Measurements from ENCODE around the gene AK1. TPM values are rescaled to one million over a fixed set of nuclear protein-coding genes. Genes with fewer than 3 reads are reported as not detected.

The AK1 gene
- total and polyA plus RNA-seq, 10 of the 15 experiments (the other 5 are each of a cell fraction or from before 2014, with no cell fraction given) = 0.23 to 3.1 (median 1.8) TPM

DNA sequence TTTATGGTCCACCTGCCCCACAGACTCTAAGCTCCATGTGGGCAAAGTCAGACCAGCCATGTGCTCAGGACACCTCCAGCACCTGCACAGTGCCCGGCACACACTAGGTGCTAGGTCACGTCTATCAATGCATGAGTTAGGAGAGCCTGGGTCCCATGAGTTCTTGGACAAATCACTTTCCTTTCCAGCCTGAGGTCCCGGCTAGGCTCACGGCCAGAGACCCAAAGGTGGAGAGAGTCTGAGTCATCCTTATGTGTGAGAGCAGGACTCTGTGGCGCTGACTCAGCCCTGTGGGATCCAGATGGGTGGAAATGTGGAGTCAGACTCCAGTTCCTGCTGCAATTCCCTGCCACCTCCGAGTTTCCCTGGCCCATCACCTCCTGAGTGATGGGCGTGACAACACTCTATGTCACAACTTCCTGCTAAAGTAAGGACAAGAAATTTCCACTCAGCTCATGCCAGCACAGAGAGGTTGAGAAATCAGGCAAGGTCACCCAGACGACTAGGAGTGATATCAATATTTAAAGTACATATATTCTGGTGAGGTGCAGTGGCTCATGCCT is 41.9 kb upstream of the AK1 start:
- POLR2A ChIA-PET = interaction anchor here (0.6 kb wide), 2 partner anchors 194 to 341 kb away, joined by 4 to 8 read pairs; no protein-coding TSS in a partner anchor
- in situ Hi-C loops (cut with MboI) = loop anchor here (5.0 kb wide), 1 partner anchor 327 kb away; no protein-coding TSS in a partner anchor
- TF ChIP-seq STAT3 (IDR thresholded peaks at IDR 0.05; ENCODE audit: low read depth, low read length) (no peak), POU2F2 (IDR thresholded peaks at IDR 0.05; ENCODE audit: borderline replicate concordance, low read depth, low read length) (no peak), TBL1XR1 (IDR thresholded peaks at IDR 0.05; ENCODE audit: low read depth, low read length) (no peak), FOXM1 (IDR thresholded peaks at IDR 0.05; ENCODE audit: low read depth, low read length) (no peak), TCF12 (IDR thresholded peaks at IDR 0.05; ENCODE audit: low read depth, low read length) (no peak), SMC3 (IDR thresholded peaks at IDR 0.05; ENCODE audit: borderline replicate concordance, low read length) (no peak), RCOR1 (conservative IDR thresholded peaks at IDR 0.05; ENCODE audit: low read depth, low read length) (no peak), POLR2A (IDR thresholded peaks at IDR 0.05; ENCODE audit: low read depth, low read length) (no peak), MEF2A (IDR thresholded peaks at IDR 0.05; ENCODE audit: insufficient read depth, low read depth, low read length) (no peak), HDAC2 (IDR thresholded peaks at IDR 0.05) (no peak), SREBF2 (IDR thresholded peaks at IDR 0.05; ENCODE audit: low read length) (no peak)
- TF ChIP-seq, protein P1, sequence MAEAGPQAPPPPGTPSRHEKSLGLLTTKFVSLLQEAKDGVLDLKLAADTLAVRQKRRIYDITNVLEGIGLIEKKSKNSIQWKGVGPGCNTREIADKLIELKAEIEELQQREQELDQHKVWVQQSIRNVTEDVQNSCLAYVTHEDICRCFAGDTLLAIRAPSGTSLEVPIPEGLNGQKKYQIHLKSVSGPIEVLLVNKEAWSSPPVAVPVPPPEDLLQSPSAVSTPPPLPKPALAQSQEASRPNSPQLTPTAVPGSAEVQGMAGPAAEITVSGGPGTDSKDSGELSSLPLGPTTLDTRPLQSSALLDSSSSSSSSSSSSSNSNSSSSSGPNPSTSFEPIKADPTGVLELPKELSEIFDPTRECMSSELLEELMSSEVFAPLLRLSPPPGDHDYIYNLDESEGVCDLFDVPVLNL (IDR thresholded peaks at IDR 0.05; ENCODE audit: low read depth, low read length) = no peak
- TF ChIP-seq, protein P2, sequence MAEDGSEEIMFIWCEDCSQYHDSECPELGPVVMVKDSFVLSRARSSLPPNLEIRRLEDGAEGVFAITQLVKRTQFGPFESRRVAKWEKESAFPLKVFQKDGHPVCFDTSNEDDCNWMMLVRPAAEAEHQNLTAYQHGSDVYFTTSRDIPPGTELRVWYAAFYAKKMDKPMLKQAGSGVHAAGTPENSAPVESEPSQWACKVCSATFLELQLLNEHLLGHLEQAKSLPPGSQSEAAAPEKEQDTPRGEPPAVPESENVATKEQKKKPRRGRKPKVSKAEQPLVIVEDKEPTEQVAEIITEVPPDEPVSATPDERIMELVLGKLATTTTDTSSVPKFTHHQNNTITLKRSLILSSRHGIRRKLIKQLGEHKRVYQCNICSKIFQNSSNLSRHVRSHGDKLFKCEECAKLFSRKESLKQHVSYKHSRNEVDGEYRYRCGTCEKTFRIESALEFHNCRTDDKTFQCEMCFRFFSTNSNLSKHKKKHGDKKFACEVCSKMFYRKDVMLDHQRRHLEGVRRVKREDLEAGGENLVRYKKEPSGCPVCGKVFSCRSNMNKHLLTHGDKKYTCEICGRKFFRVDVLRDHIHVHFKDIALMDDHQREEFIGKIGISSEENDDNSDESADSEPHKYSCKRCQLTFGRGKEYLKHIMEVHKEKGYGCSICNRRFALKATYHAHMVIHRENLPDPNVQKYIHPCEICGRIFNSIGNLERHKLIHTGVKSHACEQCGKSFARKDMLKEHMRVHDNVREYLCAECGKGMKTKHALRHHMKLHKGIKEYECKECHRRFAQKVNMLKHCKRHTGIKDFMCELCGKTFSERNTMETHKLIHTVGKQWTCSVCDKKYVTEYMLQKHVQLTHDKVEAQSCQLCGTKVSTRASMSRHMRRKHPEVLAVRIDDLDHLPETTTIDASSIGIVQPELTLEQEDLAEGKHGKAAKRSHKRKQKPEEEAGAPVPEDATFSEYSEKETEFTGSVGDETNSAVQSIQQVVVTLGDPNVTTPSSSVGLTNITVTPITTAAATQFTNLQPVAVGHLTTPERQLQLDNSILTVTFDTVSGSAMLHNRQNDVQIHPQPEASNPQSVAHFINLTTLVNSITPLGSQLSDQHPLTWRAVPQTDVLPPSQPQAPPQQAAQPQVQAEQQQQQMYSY (CRISPR knock-in tag; IDR thresholded peaks at IDR 0.05) = no peak
- TF ChIP-seq, protein P3, sequence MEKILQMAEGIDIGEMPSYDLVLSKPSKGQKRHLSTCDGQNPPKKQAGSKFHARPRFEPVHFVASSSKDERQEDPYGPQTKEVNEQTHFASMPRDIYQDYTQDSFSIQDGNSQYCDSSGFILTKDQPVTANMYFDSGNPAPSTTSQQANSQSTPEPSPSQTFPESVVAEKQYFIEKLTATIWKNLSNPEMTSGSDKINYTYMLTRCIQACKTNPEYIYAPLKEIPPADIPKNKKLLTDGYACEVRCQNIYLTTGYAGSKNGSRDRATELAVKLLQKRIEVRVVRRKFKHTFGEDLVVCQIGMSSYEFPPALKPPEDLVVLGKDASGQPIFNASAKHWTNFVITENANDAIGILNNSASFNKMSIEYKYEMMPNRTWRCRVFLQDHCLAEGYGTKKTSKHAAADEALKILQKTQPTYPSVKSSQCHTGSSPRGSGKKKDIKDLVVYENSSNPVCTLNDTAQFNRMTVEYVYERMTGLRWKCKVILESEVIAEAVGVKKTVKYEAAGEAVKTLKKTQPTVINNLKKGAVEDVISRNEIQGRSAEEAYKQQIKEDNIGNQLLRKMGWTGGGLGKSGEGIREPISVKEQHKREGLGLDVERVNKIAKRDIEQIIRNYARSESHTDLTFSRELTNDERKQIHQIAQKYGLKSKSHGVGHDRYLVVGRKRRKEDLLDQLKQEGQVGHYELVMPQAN (conservative IDR thresholded peaks at IDR 0.05) = no peak

More for the DNA sequence above, 41.9 kb upstream of the AK1 start:
- Histone ChIP-seq H3K79me2 (ENCODE audit: control insufficient read depth, insufficient read depth, low read length) (peaks cover 24% of the 10 kb centered on the region), H3K4me1 (ENCODE audit: control insufficient read depth, insufficient read depth, low read length) (peaks cover 24% of the 10 kb centered on the region), H3K9me3 (replicated peaks; ENCODE audit: control insufficient read depth, insufficient read depth, low read length) (no peaks in the 10 kb centered on the region), H3K9ac (ENCODE audit: control insufficient read depth, insufficient read depth, low read length) (no peak overlapping the region), H3K36me3 (ENCODE audit: control insufficient read depth in 2 of 2, insufficient read depth in 2 of 2, low read length in 1 of 2) (peaks cover 0 to 1% of the 10 kb centered on the region in 2 experiments; a peak in 1 of 4 replicates), H4K20me1 (ENCODE audit: control insufficient read depth, insufficient read depth) (no peaks in the 10 kb centered on the region), H2AFZ (ENCODE audit: control insufficient read depth, low read depth, low read length) (no peak overlapping the region), H3K4me3 (no peak overlapping the region), H3K4me2 (ENCODE audit: control insufficient read depth, insufficient read depth) (no peak overlapping the region), H3K27me3 (replicated peaks in 1 of 2; ENCODE audit: control insufficient read depth in 2 of 2, insufficient read depth in 2 of 2, low read length in 1 of 2) (no peaks in the 10 kb centered on the region), H3K27ac (ENCODE audit: control insufficient read depth, insufficient read depth) (no peak overlapping the region)
- DNase-seq (ENCODE audit: low read depth, low spot score) (no peak), FAIRE-seq (no peak), ATAC-seq (no peak)
- RAD21 ChIA-PET (ENCODE audit: unreplicated experiment) = interaction anchor here (0.5 to 8.2 kb wide), 6 partner anchors 47 to 415 kb away, joined by 3 to 83 read pairs (median 4); partner anchors contain the start of gene TOR2A
- no TSS peak for BruUV-seq (replicated peaks)
- CTCF ChIA-PET = interaction anchor here (0.5 to 9.9 kb wide), 11 partner anchors 11 to 429 kb away, joined by 3 to 91 read pairs (median 5); partner anchors contain the start of genes PIP5KL1 and TOR2A
- SMC1A ChIA-PET (ENCODE audit: uncharacterized antibody, unreplicated experiment) = interaction anchor here (1.4 to 5.8 kb wide), 5 partner anchors 19 to 184 kb away, joined by 4 to 36 read pairs (median 16); partner anchors contain the start of genes ST6GALNAC6 and TOR2A
- 83% methylated on average over 8 of the region's 8 CpGs for WGBS (ENCODE audit: insufficient coverage, insufficient replicate concordance, low lambda C conversion rate, missing lambda C conversion rate)
- intact Hi-C loops (cut with micrococcal nuclease; ENCODE audit: unreplicated experiment) = loop anchor here (2.0 to 5.0 kb wide), 4 partner anchors 37 to 415 kb away; partner anchors contain the start of genes FPGS, PTRH1 and TTC16

Data from GM12878 (cell line).